WTC11 (cell line): ENCODE data around the gene TP63. TPM values are rescaled to one million over a fixed set of nuclear protein-coding genes. Genes with fewer than 3 reads are reported as not detected.

ENCODE experiments used
- ATAC-seq: fragments of 200-7000 bp; cut with Tn5 transposase; 2 replicates; pipeline ENCODE4 v1.10.0; 2021; ENCODE audit warnings: mild to moderate bottlenecking, moderate library complexity
- CTCF ChIA-PET: fragments of 300-600 bp; sonication (Branson Sonifier 250); formaldehyde crosslinking; loops from one replicate; lab custom pipeline; 2021; ENCODE audit warnings: antibody characterized with exemption; lab: Charles Lee
- POLR2A ChIA-PET: fragments of 350-600 bp; sonication (Branson Sonifier 250); formaldehyde crosslinking; loops from one replicate; lab custom pipeline; 2021; ENCODE audit warnings: antibody characterized with exemption; lab: Charles Lee
- DNase-seq: peaks from one replicate; pipeline ENCODE4 v3.0.0; 2021; ENCODE audit warnings: low spot score
- H3K27ac Mint-ChIP-seq: 2 replicates; pipeline ENCODE4 v1.8.0; 2021; ENCODE audit warnings: mixed read lengths
- H3K27me3 Mint-ChIP-seq: 2 replicates; pipeline ENCODE4 v1.8.0; 2021; ENCODE audit warnings: low read depth, mild to moderate bottlenecking, moderate library complexity, mixed read lengths
- H3K36me3 Mint-ChIP-seq: 2 replicates; pipeline ENCODE4 v1.8.0; 2021; ENCODE audit warnings: mixed read lengths
- H3K4me1 Mint-ChIP-seq: 2 replicates; pipeline ENCODE4 v1.8.0; 2022; ENCODE audit warnings: mixed read lengths
- H3K4me3 Mint-ChIP-seq: 2 replicates; pipeline ENCODE4 v1.8.0; 2021; ENCODE audit warnings: mild to moderate bottlenecking, moderate library complexity, mixed read lengths
- H3K9me3 Mint-ChIP-seq: 2 replicates; pipeline ENCODE4 v1.8.0; 2021; ENCODE audit warnings: mixed read lengths
- ATF1 ChIP-seq: sonication (generic); formaldehyde crosslinking; IDR thresholded peaks from 2 replicates; pipeline ENCODE4 v1.8.1; 2023; ENCODE audit warnings: mild to moderate bottlenecking, moderate library complexity, missing genetic modification reagents
- ATF2 ChIP-seq: sonication (generic); formaldehyde crosslinking; IDR thresholded peaks from 2 replicates; pipeline ENCODE4 v1.8.1; 2022; ENCODE audit warnings: low read depth, missing genetic modification reagents, borderline replicate concordance
- ATF6 ChIP-seq: sonication (generic); formaldehyde crosslinking; IDR thresholded peaks from 2 replicates; pipeline ENCODE4 v1.8.1; 2023; ENCODE audit warnings: mild to moderate bottlenecking, missing genetic modification reagents
- CREB1 ChIP-seq: sonication (generic); formaldehyde crosslinking; IDR thresholded peaks from 2 replicates; pipeline ENCODE4 v1.8.0; 2023; ENCODE audit warnings: mild to moderate bottlenecking, missing genetic modification reagents
- EMX1 ChIP-seq: fragments of 250-450 bp; sonication (Bioruptor Pico); IDR thresholded peaks from 2 replicates; pipeline ENCODE4 v1.8.0; 2021; ENCODE audit warnings: mild to moderate bottlenecking
- FOXP1 ChIP-seq: sonication (generic); formaldehyde crosslinking; IDR thresholded peaks from 2 replicates; pipeline ENCODE4 v1.8.0; 2022; ENCODE audit warnings: missing genetic modification reagents, mild to moderate bottlenecking, moderate library complexity, borderline replicate concordance
- GABPB1 ChIP-seq: sonication (generic); formaldehyde crosslinking; IDR thresholded peaks from 2 replicates; pipeline ENCODE4 v1.8.1; 2023; ENCODE audit warnings: mild to moderate bottlenecking, missing genetic modification reagents
- GRHL2 ChIP-seq: fragments of 250-450 bp; sonication (Bioruptor Pico); IDR thresholded peaks from 2 replicates; pipeline ENCODE4 v1.8.0; 2022; ENCODE audit warnings: mild to moderate bottlenecking, moderate library complexity; ENCODE audit not compliant: insufficient replicate concordance, severe bottlenecking
- KAT7 ChIP-seq: sonication (generic); formaldehyde crosslinking; IDR thresholded peaks from 2 replicates; pipeline ENCODE4 v1.8.1; 2023; ENCODE audit warnings: missing genetic modification reagents, mild to moderate bottlenecking, borderline replicate concordance
- MYBL2 ChIP-seq: sonication (generic); formaldehyde crosslinking; IDR thresholded peaks from 2 replicates; pipeline ENCODE4 v1.8.1; 2023; ENCODE audit warnings: mild to moderate bottlenecking, moderate library complexity, missing genetic modification reagents
- NFE2L1 ChIP-seq: sonication (generic); formaldehyde crosslinking; IDR thresholded peaks from 2 replicates; pipeline ENCODE4 v1.8.1; 2023; ENCODE audit warnings: missing genetic modification reagents
- PREB ChIP-seq: sonication (generic); formaldehyde crosslinking; IDR thresholded peaks from 2 replicates; pipeline ENCODE4 v1.8.1; 2022; ENCODE audit warnings: mild to moderate bottlenecking, missing genetic modification reagents, moderate library complexity, borderline replicate concordance
- PRRX2 ChIP-seq: fragments of 250-450 bp; sonication (Bioruptor Pico); IDR thresholded peaks from 2 replicates; pipeline ENCODE4 v1.8.0; 2021; ENCODE audit warnings: mild to moderate bottlenecking
- SMAD3 ChIP-seq: sonication (generic); formaldehyde crosslinking; IDR thresholded peaks from 2 replicates; pipeline ENCODE4 v1.8.0; 2022; ENCODE audit warnings: missing genetic modification reagents, mild to moderate bottlenecking, borderline replicate concordance
- SMAD4 ChIP-seq: sonication (generic); formaldehyde crosslinking; IDR thresholded peaks from 2 replicates; pipeline ENCODE4 v1.8.0; 2022; ENCODE audit warnings: mild to moderate bottlenecking, missing genetic modification reagents
- SOX15 ChIP-seq: fragments of 250-450 bp; sonication (Bioruptor Pico); IDR thresholded peaks from 2 replicates; pipeline ENCODE4 v1.9.0; 2021; ENCODE audit warnings: mild to moderate bottlenecking
- TEAD1 ChIP-seq: sonication (generic); formaldehyde crosslinking; IDR thresholded peaks from 2 replicates; pipeline ENCODE4 v1.8.0; 2022; ENCODE audit warnings: mild to moderate bottlenecking, missing genetic modification reagents
- TP53 ChIP-seq: sonication (generic); formaldehyde crosslinking; IDR thresholded peaks from 2 replicates; pipeline ENCODE4 v1.8.1; 2023; ENCODE audit warnings: mild to moderate bottlenecking, missing genetic modification reagents
- USF2 ChIP-seq: sonication (generic); formaldehyde crosslinking; IDR thresholded peaks from 2 replicates; pipeline ENCODE4 v1.8.1; 2023; ENCODE audit warnings: mild to moderate bottlenecking, missing genetic modification reagents, moderate library complexity
- ZBTB43 ChIP-seq: sonication (generic); formaldehyde crosslinking; IDR thresholded peaks from 2 replicates; pipeline ENCODE4 v1.8.1; 2023; ENCODE audit warnings: mild to moderate bottlenecking, missing genetic modification reagents
- ZNF138 ChIP-seq: sonication (generic); formaldehyde crosslinking; conservative IDR thresholded peaks from 2 replicates; pipeline ENCODE4 v1.8.1; 2022; ENCODE audit warnings: mild to moderate bottlenecking, moderate library complexity, missing genetic modification reagents
- ZNF671 ChIP-seq: fragments of 250-450 bp; sonication (Bioruptor Pico); IDR thresholded peaks from 2 replicates; pipeline ENCODE4 v1.8.0; 2021; ENCODE audit warnings: mild to moderate bottlenecking
- ZSCAN18 ChIP-seq: fragments of 250-450 bp; sonication (Bioruptor Pico); IDR thresholded peaks from 2 replicates; pipeline ENCODE4 v2.1.2; 2022; ENCODE audit warnings: mild to moderate bottlenecking, moderate library complexity
- total RNA-seq: library from RNA; stranded (reverse); gene quantifications from 3 replicates; pipeline ENCODE4 v1.2.3, GENCODE V29; 2021

TP63 gene
- total RNA-seq, 1 experiment from 2014 or later = 0.09 TPM

GRCh38 chr3:189780546-189781270 lies 149.5 kb downstream of the TP63 start:
- ChIA-PET POLR2A (no interaction called here), CTCF (no interaction called here)
- DNase-seq = no peak
- ATAC-seq = no peak
- H3K4me1 Mint-ChIP-seq = peaks cover 19% of the 10 kb centered on the region
- H3K27me3 Mint-ChIP-seq = peaks cover 73% of the 10 kb centered on the region
- TF ChIP-seq ATF6 (CRISPR knock-in tag) (no peak), SMAD3 (CRISPR knock-in tag) (no peak), GRHL2 (CRISPR knock-in tag) (no peak), ATF1 (CRISPR knock-in tag) (no peak), NFE2L1 (CRISPR knock-in tag) (no peak), SOX15 (CRISPR knock-in tag) (no peak), ZSCAN18 (CRISPR knock-in tag) (no peak), ZBTB43 (no peak), USF2 (CRISPR knock-in tag) (no peak), KAT7 (no peak), FOXP1 (CRISPR knock-in tag) (no peak)
- H3K36me3 Mint-ChIP-seq = no peaks in the 10 kb centered on the region
- no peak overlapping the region for H3K4me3 Mint-ChIP-seq
- H3K9me3 Mint-ChIP-seq = no peaks in the 10 kb centered on the region
- no peak overlapping the region for H3K27ac Mint-ChIP-seq

GRCh38 chr3:189781415-189781814 lies 150.2 kb downstream of the TP63 start:
- DNase-seq (no peak), ATAC-seq (no peak)
- peaks cover 65% of the 10 kb centered on the region for H3K27me3 Mint-ChIP-seq
- no peak overlapping the region for H3K27ac Mint-ChIP-seq
- CTCF ChIA-PET = no interaction called here
- H3K4me1 Mint-ChIP-seq = peaks cover 19% of the 10 kb centered on the region
- POLR2A ChIA-PET = no interaction called here
- no peak overlapping the region for H3K4me3 Mint-ChIP-seq
- no peaks in the 10 kb centered on the region for H3K36me3 Mint-ChIP-seq
- H3K9me3 Mint-ChIP-seq = no peaks in the 10 kb centered on the region
- TF ChIP-seq GABPB1 (CRISPR knock-in tag) = no peak
- no peak for TF ChIP-seq ATF2 (CRISPR knock-in tag)
- no peak for TF ChIP-seq PREB (CRISPR knock-in tag)
- TF ChIP-seq USF2 (CRISPR knock-in tag) = no peak
- TF ChIP-seq ZNF671 = no peak
- no peak for TF ChIP-seq PRRX2 (CRISPR knock-in tag)
- no peak for TF ChIP-seq TEAD1 (CRISPR knock-in tag)
- no peak for TF ChIP-seq TP53
- TF ChIP-seq MYBL2 = no peak
- TF ChIP-seq CREB1 (CRISPR knock-in tag) = no peak
- TF ChIP-seq SMAD4 (CRISPR knock-in tag) = no peak
- no peak for TF ChIP-seq EMX1 (CRISPR knock-in tag)
- no peak for TF ChIP-seq ZNF138 (CRISPR knock-in tag)
- no peak for TF ChIP-seq ATF6 (CRISPR knock-in tag)
